Measurements from ENCODE around the gene ARHGAP18.

ARHGAP18 gene

DNA sequence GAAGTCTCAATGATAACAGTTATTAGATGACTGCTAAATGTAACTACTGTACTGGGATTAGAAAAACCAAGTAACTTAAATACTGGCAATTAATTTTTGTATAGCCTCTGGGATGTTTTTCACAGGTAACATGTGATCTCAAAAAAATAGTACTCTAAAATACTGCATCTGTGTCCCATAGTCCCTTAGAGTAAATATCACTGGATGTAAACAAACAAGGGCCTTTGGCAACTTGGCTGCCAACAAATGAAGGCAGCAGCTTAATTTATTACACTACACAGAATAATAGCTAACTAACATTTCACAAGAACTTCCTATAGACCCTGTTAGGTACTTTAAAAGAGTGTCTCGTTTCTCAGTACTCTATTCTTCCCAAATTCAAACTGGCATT lies 14.0 kb downstream of the ARHGAP18 start:
- no peak for TF ChIP-seq CREB1 (IDR thresholded peaks at IDR 0.05; ENCODE audit: low read depth)
- TF ChIP-seq, protein P1, sequence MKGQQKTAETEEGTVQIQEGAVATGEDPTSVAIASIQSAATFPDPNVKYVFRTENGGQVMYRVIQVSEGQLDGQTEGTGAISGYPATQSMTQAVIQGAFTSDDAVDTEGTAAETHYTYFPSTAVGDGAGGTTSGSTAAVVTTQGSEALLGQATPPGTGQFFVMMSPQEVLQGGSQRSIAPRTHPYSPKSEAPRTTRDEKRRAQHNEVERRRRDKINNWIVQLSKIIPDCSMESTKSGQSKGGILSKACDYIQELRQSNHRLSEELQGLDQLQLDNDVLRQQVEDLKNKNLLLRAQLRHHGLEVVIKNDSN (IDR thresholded peaks at IDR 0.05) = no peak
- no peak for TF ChIP-seq FOXM1 (IDR thresholded peaks at IDR 0.05; ENCODE audit: borderline replicate concordance, low read depth)
- TF ChIP-seq YY1 (IDR thresholded peaks at IDR 0.05; ENCODE audit: low read depth) = no peak
- TF ChIP-seq EP300 (IDR thresholded peaks at IDR 0.05; ENCODE audit: borderline replicate concordance) = no peak
- TF ChIP-seq TCF12 (IDR thresholded peaks at IDR 0.05; ENCODE audit: low read depth) = no peak
- TF ChIP-seq CEBPB (IDR thresholded peaks at IDR 0.05) = no peak
- TF ChIP-seq TAF1 (IDR thresholded peaks at IDR 0.05; ENCODE audit: low read depth) = no peak
- no peak for TF ChIP-seq RAD21 (IDR thresholded peaks at IDR 0.05; ENCODE audit: low read depth)
- no peak for TF ChIP-seq NFIC (IDR thresholded peaks at IDR 0.05)
- TF ChIP-seq EGR1 (IDR thresholded peaks at IDR 0.05) = no peak
- TF ChIP-seq TEAD4 (IDR thresholded peaks at IDR 0.05) = no peak
- TF ChIP-seq ZBTB7A (IDR thresholded peaks at IDR 0.05; ENCODE audit: low read depth) = no peak
- TF ChIP-seq, protein P2, sequence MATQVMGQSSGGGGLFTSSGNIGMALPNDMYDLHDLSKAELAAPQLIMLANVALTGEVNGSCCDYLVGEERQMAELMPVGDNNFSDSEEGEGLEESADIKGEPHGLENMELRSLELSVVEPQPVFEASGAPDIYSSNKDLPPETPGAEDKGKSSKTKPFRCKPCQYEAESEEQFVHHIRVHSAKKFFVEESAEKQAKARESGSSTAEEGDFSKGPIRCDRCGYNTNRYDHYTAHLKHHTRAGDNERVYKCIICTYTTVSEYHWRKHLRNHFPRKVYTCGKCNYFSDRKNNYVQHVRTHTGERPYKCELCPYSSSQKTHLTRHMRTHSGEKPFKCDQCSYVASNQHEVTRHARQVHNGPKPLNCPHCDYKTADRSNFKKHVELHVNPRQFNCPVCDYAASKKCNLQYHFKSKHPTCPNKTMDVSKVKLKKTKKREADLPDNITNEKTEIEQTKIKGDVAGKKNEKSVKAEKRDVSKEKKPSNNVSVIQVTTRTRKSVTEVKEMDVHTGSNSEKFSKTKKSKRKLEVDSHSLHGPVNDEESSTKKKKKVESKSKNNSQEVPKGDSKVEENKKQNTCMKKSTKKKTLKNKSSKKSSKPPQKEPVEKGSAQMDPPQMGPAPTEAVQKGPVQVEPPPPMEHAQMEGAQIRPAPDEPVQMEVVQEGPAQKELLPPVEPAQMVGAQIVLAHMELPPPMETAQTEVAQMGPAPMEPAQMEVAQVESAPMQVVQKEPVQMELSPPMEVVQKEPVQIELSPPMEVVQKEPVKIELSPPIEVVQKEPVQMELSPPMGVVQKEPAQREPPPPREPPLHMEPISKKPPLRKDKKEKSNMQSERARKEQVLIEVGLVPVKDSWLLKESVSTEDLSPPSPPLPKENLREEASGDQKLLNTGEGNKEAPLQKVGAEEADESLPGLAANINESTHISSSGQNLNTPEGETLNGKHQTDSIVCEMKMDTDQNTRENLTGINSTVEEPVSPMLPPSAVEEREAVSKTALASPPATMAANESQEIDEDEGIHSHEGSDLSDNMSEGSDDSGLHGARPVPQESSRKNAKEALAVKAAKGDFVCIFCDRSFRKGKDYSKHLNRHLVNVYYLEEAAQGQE (IDR thresholded peaks at IDR 0.05; ENCODE audit: low read depth) = no peak
- TF ChIP-seq, protein P3, sequence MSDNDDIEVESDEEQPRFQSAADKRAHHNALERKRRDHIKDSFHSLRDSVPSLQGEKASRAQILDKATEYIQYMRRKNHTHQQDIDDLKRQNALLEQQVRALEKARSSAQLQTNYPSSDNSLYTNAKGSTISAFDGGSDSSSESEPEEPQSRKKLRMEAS (IDR thresholded peaks at IDR 0.05) = no peak

DNA sequence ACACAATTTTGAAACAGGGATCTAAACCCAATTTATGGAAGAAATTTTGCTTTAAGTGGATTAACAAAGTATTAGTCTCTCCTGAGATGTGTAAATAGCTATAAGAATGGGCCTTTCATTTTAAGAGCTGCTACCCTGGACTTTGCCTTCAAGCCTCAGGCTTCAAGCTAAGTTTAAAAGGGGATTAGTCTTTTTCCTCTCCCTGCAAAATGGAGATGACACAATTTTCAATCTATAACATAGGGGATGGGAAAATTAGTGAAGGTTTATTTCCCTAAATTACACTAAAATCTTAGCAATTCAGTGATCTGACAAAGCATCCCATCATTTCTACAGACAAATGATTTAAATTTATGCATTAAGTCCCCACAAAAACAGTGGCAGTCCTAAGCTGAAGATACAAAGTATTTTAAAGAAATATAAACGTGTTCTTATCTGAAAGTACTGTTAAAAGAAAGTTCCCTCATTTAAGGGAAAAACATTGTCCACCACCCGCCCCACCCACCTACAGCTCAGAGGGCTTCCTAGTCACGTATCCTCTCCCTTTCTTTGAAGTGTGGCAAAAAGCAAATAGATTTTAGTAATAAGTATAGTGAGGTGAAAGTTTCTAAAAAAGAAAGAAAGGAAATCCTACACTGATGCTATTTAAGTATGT lies 14.5 kb downstream of the ARHGAP18 start:
- TF ChIP-seq, protein P2 (IDR thresholded peaks at IDR 0.05; ENCODE audit: low read depth) = no peak
- TF ChIP-seq EGR1 (IDR thresholded peaks at IDR 0.05) (no peak), FOXM1 (IDR thresholded peaks at IDR 0.05; ENCODE audit: borderline replicate concordance, low read depth) (no peak), TAF1 (IDR thresholded peaks at IDR 0.05; ENCODE audit: low read depth) (no peak), TCF12 (IDR thresholded peaks at IDR 0.05; ENCODE audit: low read depth) (no peak), TEAD4 (IDR thresholded peaks at IDR 0.05) (no peak), RAD21 (IDR thresholded peaks at IDR 0.05; ENCODE audit: low read depth) (no peak), YY1 (IDR thresholded peaks at IDR 0.05; ENCODE audit: low read depth) (no peak), CEBPB (IDR thresholded peaks at IDR 0.05) (no peak), CREB1 (IDR thresholded peaks at IDR 0.05; ENCODE audit: low read depth) (no peak), ZBTB7A (IDR thresholded peaks at IDR 0.05; ENCODE audit: low read depth) (no peak), NFIC (IDR thresholded peaks at IDR 0.05) (no peak), EP300 (IDR thresholded peaks at IDR 0.05; ENCODE audit: borderline replicate concordance) (no peak)
- TF ChIP-seq, protein P3 (IDR thresholded peaks at IDR 0.05) = no peak
- TF ChIP-seq, protein P1 (IDR thresholded peaks at IDR 0.05) = no peak

DNA sequence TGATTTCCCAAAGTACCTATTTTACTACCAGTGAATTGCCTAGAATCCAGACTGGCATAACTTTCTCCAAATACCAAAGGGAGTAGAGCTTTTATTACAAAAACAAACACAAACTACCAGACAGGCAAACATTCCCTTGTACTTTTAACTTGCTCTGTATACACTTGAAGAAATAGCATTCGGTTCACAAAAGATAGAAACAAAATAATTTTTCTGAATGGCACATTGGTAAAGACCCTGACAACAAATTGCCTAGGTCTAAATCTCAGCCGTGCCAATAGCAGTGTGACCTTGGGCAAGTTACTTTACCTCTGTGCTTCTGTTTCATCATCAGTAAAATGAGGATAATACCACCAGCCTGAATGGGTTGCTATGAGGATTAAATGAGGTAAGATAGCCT lies 15.9 kb downstream of the ARHGAP18 start:
- TF ChIP-seq TCF12 (IDR thresholded peaks at IDR 0.05; ENCODE audit: low read depth) (no peak), YY1 (IDR thresholded peaks at IDR 0.05; ENCODE audit: low read depth) (no peak), ZBTB7A (IDR thresholded peaks at IDR 0.05; ENCODE audit: low read depth) (no peak), TAF1 (IDR thresholded peaks at IDR 0.05; ENCODE audit: low read depth) (no peak), NFIC (IDR thresholded peaks at IDR 0.05) (no peak), CREB1 (IDR thresholded peaks at IDR 0.05; ENCODE audit: low read depth) (no peak), RAD21 (IDR thresholded peaks at IDR 0.05; ENCODE audit: low read depth) (no peak), CEBPB (IDR thresholded peaks at IDR 0.05) (no peak), FOXM1 (IDR thresholded peaks at IDR 0.05; ENCODE audit: borderline replicate concordance, low read depth) (no peak), EGR1 (IDR thresholded peaks at IDR 0.05) (no peak), EP300 (IDR thresholded peaks at IDR 0.05; ENCODE audit: borderline replicate concordance) (no peak), TEAD4 (IDR thresholded peaks at IDR 0.05) (no peak)
- TF ChIP-seq, protein P2 (IDR thresholded peaks at IDR 0.05; ENCODE audit: low read depth) = no peak
- TF ChIP-seq, protein P3 (IDR thresholded peaks at IDR 0.05) = no peak
- TF ChIP-seq, protein P1 (IDR thresholded peaks at IDR 0.05) = no peak
